ENCODE data around the gene KCTD2. TPM values are rescaled to one million over a fixed set of nuclear protein-coding genes. Genes with fewer than 3 reads are reported as not detected.

The KCTD2 gene
- total RNA-seq, 6 donors from 2014 or later, result 17.8 to 26.1 (median 22.9) TPM

DNA sequence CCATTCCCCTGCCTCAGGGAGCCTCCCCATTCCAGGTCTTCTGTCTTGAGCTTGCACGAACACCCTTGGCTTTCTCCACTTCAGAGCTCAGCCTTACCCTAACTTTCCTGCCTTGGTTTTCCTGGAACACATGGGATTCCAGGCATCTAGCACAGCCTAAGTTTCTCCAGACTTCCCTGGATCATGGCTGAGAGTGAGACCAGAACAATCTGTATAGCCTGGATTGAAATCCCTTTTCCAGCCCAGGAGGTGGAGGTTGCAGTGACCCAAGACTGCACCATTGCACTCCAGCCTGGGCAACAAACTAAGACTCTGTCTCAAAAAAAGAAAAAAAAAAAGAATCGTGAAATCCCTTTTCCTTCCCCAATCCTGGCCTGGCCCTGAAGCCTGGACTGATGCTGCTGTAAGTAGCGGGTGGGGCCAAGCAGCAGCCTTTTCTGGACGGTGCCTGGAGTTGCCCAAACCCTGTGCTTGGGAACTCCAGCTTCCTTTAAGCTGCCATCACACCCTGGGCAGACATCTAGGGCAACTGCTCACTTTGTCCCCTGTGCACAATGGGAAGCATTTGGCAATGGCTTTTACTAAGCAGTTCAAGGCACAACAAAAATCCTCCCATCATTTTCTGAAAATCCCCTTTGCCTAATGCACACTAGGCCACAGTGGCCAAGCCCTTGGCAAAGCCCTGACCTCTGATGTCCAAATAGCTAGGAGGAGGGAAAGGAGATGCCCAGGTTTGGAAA lies 28.7 kb downstream of the KCTD2 start:
- DNase-seq (peak in 1 of 2 donors; percentile 46), ATAC-seq (ENCODE audit: low FRiP score in 2 of 2) (no peak)
- Histone ChIP-seq H3K9me3 (no peaks in the 10 kb centered on the region), H3K27me3 (no peaks in the 10 kb centered on the region), H3K4me1 (peaks cover 33 to 46% (median 35%) of the 10 kb centered on the region in 4 donors), H3K36me3 (no peaks in the 10 kb centered on the region), H3K27ac (peak overlapping the region in 1 of 4 donors; percentile 5), H3K4me3 (no peak overlapping the region)
- TF ChIP-seq POLR2AphosphoS5 (IDR thresholded peaks at IDR 0.05), result no peak
- TF ChIP-seq POLR2A (IDR thresholded peaks at IDR 0.05), result no peak
- TF ChIP-seq, protein P1, sequence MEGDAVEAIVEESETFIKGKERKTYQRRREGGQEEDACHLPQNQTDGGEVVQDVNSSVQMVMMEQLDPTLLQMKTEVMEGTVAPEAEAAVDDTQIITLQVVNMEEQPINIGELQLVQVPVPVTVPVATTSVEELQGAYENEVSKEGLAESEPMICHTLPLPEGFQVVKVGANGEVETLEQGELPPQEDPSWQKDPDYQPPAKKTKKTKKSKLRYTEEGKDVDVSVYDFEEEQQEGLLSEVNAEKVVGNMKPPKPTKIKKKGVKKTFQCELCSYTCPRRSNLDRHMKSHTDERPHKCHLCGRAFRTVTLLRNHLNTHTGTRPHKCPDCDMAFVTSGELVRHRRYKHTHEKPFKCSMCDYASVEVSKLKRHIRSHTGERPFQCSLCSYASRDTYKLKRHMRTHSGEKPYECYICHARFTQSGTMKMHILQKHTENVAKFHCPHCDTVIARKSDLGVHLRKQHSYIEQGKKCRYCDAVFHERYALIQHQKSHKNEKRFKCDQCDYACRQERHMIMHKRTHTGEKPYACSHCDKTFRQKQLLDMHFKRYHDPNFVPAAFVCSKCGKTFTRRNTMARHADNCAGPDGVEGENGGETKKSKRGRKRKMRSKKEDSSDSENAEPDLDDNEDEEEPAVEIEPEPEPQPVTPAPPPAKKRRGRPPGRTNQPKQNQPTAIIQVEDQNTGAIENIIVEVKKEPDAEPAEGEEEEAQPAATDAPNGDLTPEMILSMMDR (IDR thresholded peaks at IDR 0.05), result no peak
- TF ChIP-seq EP300 (IDR thresholded peaks at IDR 0.05), result no peak
- WGBS, 2 donors, result 52 to 64% methylated on average over 4 of the region's 4 CpGs

- 79 to 83% methylated on average over 1 to 9 of the region's 30 CpGs for WGBS, 2 donors
- ATAC-seq (ENCODE audit: low FRiP score in 2 of 2), result peak in 1 of 2 donors; percentile 25
Observed at GRCh38 chr17:75077072-75077495, 30.1 kb downstream of the KCTD2 start.

DNA sequence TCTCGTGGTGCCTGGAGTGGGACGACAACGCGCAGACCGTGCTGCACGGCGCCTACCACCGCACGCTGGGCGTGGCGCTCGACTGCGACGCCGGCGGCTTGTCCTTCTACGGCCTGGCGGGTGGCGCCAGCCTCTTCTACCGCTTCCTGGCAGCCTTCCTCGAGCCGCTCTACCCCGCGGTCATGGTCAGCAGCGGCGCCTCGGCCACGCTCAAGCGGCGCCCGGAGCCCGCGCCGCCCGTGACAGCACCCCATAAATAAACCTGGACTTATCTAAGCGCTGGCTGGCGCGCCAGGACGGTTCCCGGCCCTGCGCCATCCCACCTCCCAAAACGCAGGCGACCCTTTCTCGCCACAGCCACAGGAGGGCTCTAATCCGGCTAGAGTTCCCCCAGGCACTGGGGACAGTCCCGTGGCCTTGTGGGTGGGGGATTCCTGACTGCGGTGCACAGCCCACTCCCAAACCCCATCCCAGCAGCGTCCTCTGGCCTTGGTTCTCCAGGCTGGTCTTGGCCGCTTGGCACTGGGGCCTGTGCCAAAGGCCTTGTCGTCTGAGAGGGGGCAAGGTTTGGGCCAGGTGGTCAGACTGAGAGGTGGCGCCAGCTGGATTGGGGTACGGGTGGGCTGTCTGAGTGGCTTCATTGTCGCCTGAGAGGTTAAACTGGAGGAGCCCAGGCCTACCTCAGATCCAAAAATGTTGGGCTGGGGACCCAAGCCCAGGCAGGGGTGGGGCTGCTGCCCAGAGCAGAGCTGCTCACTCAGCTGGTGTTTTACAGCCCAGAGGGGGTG lies 30.7 kb downstream of the KCTD2 start:
- Histone ChIP-seq H3K36me3 (no peaks in the 10 kb centered on the region), H3K9me3 (no peaks in the 10 kb centered on the region), H3K27me3 (no peaks in the 10 kb centered on the region), H3K4me3 (peak overlapping the region; percentile 24 to 53 (median 37)), H3K27ac (peak overlapping the region; percentile 84 to 90 (median 88)), H3K4me1 (peaks cover 33 to 46% (median 37%) of the 10 kb centered on the region in 4 donors)
- ATAC-seq (ENCODE audit: low FRiP score in 2 of 2) (peak; percentile 77 to 88), DNase-seq (peak; percentile 88 to 93)
- TF ChIP-seq, protein P1 (IDR thresholded peaks at IDR 0.05), result peak; percentile 8 to 48 (median 30)
- TF ChIP-seq EP300 (IDR thresholded peaks at IDR 0.05) (no peak), POLR2A (IDR thresholded peaks at IDR 0.05) (peak in 1 of 4 donors; percentile 54), POLR2AphosphoS5 (IDR thresholded peaks at IDR 0.05) (peak; percentile 23 to 40)
- WGBS, 2 donors, result 0 to 11% methylated on average over 4 to 22 of the region's 53 CpGs

More at GRCh38 chr17:75077072-75077495, 30.1 kb downstream of the KCTD2 start:
- no peak for DNase-seq
- no peaks in the 10 kb centered on the region for H3K36me3 ChIP-seq
- H3K27me3 ChIP-seq, result no peaks in the 10 kb centered on the region
- no peaks in the 10 kb centered on the region for H3K9me3 ChIP-seq
- TF ChIP-seq POLR2AphosphoS5 (IDR thresholded peaks at IDR 0.05), result no peak
- no peak for TF ChIP-seq POLR2A (IDR thresholded peaks at IDR 0.05)
- TF ChIP-seq EP300 (IDR thresholded peaks at IDR 0.05), result no peak
- TF ChIP-seq, protein P1 (IDR thresholded peaks at IDR 0.05), result no peak
- H3K4me1 ChIP-seq, result peaks cover 33 to 46% (median 37%) of the 10 kb centered on the region in 4 donors
- H3K27ac ChIP-seq, result peak overlapping the region; percentile 84 to 90 (median 88)
- peak overlapping the region in 3 of 4 donors; percentile 25 to 53 (median 49) for H3K4me3 ChIP-seq

DNA sequence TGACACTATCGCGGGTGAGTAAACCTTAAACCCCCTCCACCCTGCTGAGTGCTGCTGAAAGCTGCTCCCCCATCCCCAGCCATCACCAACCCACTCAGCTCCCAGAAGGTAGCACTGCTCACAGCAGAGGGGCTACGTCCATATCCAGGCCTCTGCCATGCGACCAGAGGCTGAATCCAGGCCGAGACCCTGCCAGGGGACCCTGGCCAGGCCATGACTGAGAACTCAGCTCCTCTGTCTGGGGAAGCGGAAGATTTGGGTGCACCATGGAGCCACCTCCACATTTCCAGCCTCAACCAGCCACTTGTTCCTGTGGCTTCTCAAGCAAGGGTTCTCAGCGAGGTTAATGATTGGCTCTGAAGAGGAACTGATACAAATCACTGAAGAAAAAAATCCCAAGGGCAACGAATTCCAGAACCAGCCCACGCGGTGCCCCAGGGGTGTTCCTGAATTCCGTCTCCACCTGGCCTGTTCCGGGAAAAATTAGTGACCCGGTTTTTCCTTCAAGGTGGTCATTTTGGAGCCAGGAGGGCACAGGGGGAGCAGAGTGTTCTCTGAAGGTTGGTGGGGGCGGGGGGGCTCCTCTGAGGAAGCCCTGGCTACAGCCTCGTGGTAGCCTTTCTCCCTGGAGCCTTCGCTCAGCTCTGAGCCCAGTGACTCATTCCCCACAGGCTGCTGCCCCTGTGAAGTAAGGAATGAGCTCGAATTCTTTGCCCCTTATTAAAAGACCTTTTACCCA lies 31.4 kb downstream of the KCTD2 start:
- H3K27me3 ChIP-seq, result no peaks in the 10 kb centered on the region
- peaks cover 33 to 46% (median 37%) of the 10 kb centered on the region in 4 donors for H3K4me1 ChIP-seq
- TF ChIP-seq, protein P1 (IDR thresholded peaks at IDR 0.05), result no peak
- peak in 2 of 4 donors; percentile 46 to 47 for TF ChIP-seq EP300 (IDR thresholded peaks at IDR 0.05)
- peak in 1 of 2 donors; percentile 18 for TF ChIP-seq POLR2AphosphoS5 (IDR thresholded peaks at IDR 0.05)
- TF ChIP-seq POLR2A (IDR thresholded peaks at IDR 0.05), result peak in 1 of 4 donors; percentile 57
- H3K36me3 ChIP-seq, result no peaks in the 10 kb centered on the region
- H3K27ac ChIP-seq, result peak overlapping the region; percentile 84 to 90 (median 88)
- WGBS, 2 donors, result 56 to 63% methylated on average over 8 to 16 of the region's 17 CpGs
- DNase-seq (peak in 1 of 2 donors; percentile 79), ATAC-seq (ENCODE audit: low FRiP score in 2 of 2) (peak; percentile 28 to 71)
- H3K9me3 ChIP-seq, result no peaks in the 10 kb centered on the region
- peak overlapping the region in 2 of 4 donors; percentile 49 to 53 for H3K4me3 ChIP-seq
